Fibroblast of mammary gland (primary cell): ENCODE results near the gene ACADS.

Experiments used
- DNase-seq: peaks from one replicate; pipeline ENCODE4 v3.0.0-alpha.2; 2010; ENCODE audit warnings: low read depth
- H3K4me3 ChIP-seq: 2 replicates; pipeline ENCODE4 v1.5.1; 2011; ENCODE audit warnings: low read depth, mild to moderate bottlenecking, low read length, moderate library complexity; ENCODE audit not compliant: control insufficient read depth
- TF ChIP-seq, protein P1 (sequence below): conservative IDR thresholded peaks from 2 replicates; pipeline ENCODE4 v1.5.1; 2011; ENCODE audit warnings: low read depth, low read length, inconsistent platforms; ENCODE audit not compliant: control insufficient read depth, insufficient read depth

The ACADS gene

DNA sequence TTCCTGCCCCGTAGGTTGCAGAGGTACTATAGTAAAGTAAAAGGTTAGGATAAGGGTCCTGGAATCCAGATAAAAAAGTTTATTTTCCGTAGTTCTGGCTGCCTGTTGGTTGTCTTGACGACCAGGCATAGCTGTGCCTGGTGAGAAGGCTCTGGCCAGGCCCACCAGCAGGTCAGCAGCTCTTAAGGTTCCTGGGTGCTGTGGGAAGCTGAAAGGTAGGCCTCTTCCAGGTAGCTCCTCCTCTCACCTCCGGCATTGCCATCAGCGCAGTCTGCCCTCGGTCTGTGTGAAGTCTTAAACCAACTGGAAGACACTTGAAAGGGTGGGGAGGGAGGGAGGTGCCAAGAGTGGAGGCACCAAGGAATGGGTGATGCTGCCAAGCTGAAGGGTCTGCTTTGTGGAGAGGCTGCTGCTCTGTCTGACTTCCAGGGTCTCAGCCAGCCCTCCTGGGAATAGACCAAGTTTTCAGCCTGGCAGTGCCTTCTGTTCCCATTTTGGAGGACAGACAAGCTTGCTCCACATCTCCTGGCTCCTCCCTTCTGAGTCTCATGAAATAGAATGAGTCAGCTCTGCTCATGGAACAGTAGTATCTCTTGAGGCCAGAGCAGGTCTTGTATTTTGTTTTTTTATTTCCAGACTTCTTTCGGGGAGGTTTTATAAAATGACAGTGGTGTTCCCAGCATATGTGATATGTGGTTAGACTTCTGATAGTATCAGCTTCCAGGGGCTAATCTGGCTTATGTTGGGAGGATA lies 5.2 kb upstream of the ACADS start:
- H3K4me3 ChIP-seq = no peak overlapping the region
- peak; percentile 81 for DNase-seq

GRCh38 chr12:120720987-120721801 lies 4.4 kb upstream of the ACADS start:
- no peak overlapping the region for H3K4me3 ChIP-seq
- DNase-seq = no peak
- TF ChIP-seq, protein P1, sequence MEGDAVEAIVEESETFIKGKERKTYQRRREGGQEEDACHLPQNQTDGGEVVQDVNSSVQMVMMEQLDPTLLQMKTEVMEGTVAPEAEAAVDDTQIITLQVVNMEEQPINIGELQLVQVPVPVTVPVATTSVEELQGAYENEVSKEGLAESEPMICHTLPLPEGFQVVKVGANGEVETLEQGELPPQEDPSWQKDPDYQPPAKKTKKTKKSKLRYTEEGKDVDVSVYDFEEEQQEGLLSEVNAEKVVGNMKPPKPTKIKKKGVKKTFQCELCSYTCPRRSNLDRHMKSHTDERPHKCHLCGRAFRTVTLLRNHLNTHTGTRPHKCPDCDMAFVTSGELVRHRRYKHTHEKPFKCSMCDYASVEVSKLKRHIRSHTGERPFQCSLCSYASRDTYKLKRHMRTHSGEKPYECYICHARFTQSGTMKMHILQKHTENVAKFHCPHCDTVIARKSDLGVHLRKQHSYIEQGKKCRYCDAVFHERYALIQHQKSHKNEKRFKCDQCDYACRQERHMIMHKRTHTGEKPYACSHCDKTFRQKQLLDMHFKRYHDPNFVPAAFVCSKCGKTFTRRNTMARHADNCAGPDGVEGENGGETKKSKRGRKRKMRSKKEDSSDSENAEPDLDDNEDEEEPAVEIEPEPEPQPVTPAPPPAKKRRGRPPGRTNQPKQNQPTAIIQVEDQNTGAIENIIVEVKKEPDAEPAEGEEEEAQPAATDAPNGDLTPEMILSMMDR = no peak

More for the DNA sequence above, 5.2 kb upstream of the ACADS start:
- TF ChIP-seq, protein P1 = no peak

DNA sequence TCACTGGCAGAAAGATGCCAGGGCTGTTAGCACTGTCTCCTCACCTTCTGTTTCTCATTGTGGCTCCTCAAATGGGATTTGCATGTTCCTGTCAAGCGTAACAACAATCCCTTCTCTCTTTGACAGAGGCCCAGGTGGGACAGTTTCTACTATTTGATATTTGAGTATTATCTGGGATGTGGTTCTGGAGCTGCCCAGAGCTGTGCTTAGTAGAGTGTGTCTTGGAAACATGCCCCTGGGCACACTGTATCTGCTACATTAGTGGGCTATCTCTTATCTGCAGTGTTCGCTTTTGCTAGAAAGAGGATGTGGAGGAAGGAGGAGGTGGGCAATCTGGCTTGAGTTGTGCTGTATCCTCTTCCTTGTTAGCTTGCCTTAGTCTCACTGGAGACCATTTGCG lies 3.8 kb upstream of the ACADS start:
- no peak for DNase-seq
- no peak overlapping the region for H3K4me3 ChIP-seq
- TF ChIP-seq, protein P1 = no peak

GRCh38 chr12:120722784-120723183 lies 2.8 kb upstream of the ACADS start:
- no peak for DNase-seq
- TF ChIP-seq, protein P1 = no peak
- no peak overlapping the region for H3K4me3 ChIP-seq

DNA sequence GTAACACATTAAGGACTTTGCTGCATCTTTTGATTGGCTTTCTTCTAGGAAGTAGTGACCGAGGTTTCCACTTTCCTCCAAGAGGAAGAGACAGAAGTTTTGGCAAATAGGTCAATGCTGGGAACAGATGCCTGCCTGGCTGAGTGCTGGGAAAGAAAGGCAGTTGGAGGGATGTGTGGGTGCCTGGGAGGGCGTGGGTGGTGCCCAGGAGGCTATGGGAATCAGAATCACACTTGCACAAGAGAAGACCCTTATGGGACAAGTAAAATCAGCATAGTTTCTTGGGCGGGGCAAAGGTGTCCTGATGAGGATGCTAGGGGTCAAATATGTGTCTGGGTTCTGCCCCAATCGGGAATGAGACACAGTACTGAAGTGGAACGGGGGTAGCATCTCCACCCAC lies 906 bp upstream of the ACADS start:
- TF ChIP-seq, protein P1 = no peak
- H3K4me3 ChIP-seq = no peak overlapping the region
- no peak for DNase-seq

DNA sequence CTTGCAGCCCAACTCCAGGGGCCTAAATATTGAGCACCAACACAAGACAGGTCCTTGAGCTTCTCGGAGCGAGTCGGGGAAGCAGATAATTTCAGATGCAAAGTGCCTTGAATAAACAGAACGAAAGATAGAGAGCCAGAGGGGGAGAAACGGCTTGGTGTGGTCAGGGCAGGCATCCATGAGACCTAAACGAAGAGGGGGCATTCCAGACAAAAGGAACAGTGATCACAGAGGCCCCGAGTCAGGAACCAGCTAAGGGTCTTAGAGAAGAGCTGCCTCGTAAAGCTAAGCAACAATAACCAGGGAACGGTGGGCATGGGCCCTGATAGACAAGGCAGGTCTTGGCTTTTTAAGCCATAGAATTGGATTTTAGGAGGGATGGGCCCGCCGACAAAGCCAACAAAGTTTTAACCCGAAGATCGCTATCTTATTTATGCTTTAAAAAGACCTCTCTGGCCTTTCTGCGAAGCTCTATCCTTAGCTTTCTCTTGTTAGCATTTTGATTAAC lies 421 bp upstream of the ACADS start:
- TF ChIP-seq, protein P1 = no peak
- DNase-seq = no peak
- peak overlapping the region; percentile 62 for H3K4me3 ChIP-seq
